Measurements from ENCODE around the gene ADAM12. TPM values are rescaled to one million over a fixed set of nuclear protein-coding genes. Genes with fewer than 3 reads are reported as not detected.

Gene ADAM12
- total RNA-seq, 1 donor from 2014 or later = 18.4 TPM

- Mint-ChIP-seq H3K27me3 (ENCODE audit: unreplicated experiment) (peaks cover 4% of the 10 kb centered on the region), H3K36me3 (ENCODE audit: unreplicated experiment) (peaks cover 5% of the 10 kb centered on the region), H3K27ac (ENCODE audit: unreplicated experiment) (no peak overlapping the region), H3K9me3 (ENCODE audit: unreplicated experiment) (peaks cover 3% of the 10 kb centered on the region), H3K4me1 (ENCODE audit: low read depth, unreplicated experiment) (peaks cover 14% of the 10 kb centered on the region), H3K4me3 (ENCODE audit: unreplicated experiment) (no peak overlapping the region)
- DNase-seq = no peak
- no peak for TF ChIP-seq CTCF (IDR thresholded peaks at IDR 0.05; ENCODE audit: partially characterized antibody, unreplicated experiment)
Observed at GRCh38 chr10:126417220-126417825, 29.0 kb upstream of the ADAM12 start.

- H3K36me3 Mint-ChIP-seq (ENCODE audit: unreplicated experiment) = peaks cover 3% of the 10 kb centered on the region
- no peak overlapping the region for H3K27ac Mint-ChIP-seq (ENCODE audit: unreplicated experiment)
- H3K27me3 Mint-ChIP-seq (ENCODE audit: unreplicated experiment) = peaks cover 3% of the 10 kb centered on the region
- no peak for DNase-seq
- peaks cover 6% of the 10 kb centered on the region for H3K9me3 Mint-ChIP-seq (ENCODE audit: unreplicated experiment)
- no peak overlapping the region for H3K4me3 Mint-ChIP-seq (ENCODE audit: unreplicated experiment)
- H3K4me1 Mint-ChIP-seq (ENCODE audit: low read depth, unreplicated experiment) = peaks cover 17% of the 10 kb centered on the region
- TF ChIP-seq CTCF (IDR thresholded peaks at IDR 0.05; ENCODE audit: partially characterized antibody, unreplicated experiment) = no peak
Observed at GRCh38 chr10:126409821-126410220, 21.5 kb upstream of the ADAM12 start.

GRCh38 chr10:126408953-126409641, 20.8 kb upstream of the ADAM12 start:
- peaks cover 3% of the 10 kb centered on the region for H3K36me3 Mint-ChIP-seq (ENCODE audit: unreplicated experiment)
- no peak for TF ChIP-seq CTCF (IDR thresholded peaks at IDR 0.05; ENCODE audit: partially characterized antibody, unreplicated experiment)
- H3K27me3 Mint-ChIP-seq (ENCODE audit: unreplicated experiment) = peaks cover 3% of the 10 kb centered on the region
- H3K4me3 Mint-ChIP-seq (ENCODE audit: unreplicated experiment) = no peak overlapping the region
- DNase-seq = no peak
- H3K27ac Mint-ChIP-seq (ENCODE audit: unreplicated experiment) = no peak overlapping the region
- peaks cover 12% of the 10 kb centered on the region for H3K4me1 Mint-ChIP-seq (ENCODE audit: low read depth, unreplicated experiment)
- peaks cover 3% of the 10 kb centered on the region for H3K9me3 Mint-ChIP-seq (ENCODE audit: unreplicated experiment)

GRCh38 chr10:126407831-126408230, 19.6 kb upstream of the ADAM12 start:
- DNase-seq = no peak
- Mint-ChIP-seq H3K4me1 (ENCODE audit: low read depth, unreplicated experiment) (peaks cover 10% of the 10 kb centered on the region), H3K27ac (ENCODE audit: unreplicated experiment) (no peak overlapping the region), H3K9me3 (ENCODE audit: unreplicated experiment) (peaks cover 3% of the 10 kb centered on the region), H3K27me3 (ENCODE audit: unreplicated experiment) (peaks cover 3% of the 10 kb centered on the region), H3K36me3 (ENCODE audit: unreplicated experiment) (peaks cover 3% of the 10 kb centered on the region), H3K4me3 (ENCODE audit: unreplicated experiment) (no peak overlapping the region)
- no peak for TF ChIP-seq CTCF (IDR thresholded peaks at IDR 0.05; ENCODE audit: partially characterized antibody, unreplicated experiment)

GRCh38 chr10:126405239-126405775, 17.0 kb upstream of the ADAM12 start:
- no peak for TF ChIP-seq CTCF (IDR thresholded peaks at IDR 0.05; ENCODE audit: partially characterized antibody, unreplicated experiment)
- Mint-ChIP-seq H3K9me3 (ENCODE audit: unreplicated experiment) (peaks cover 3% of the 10 kb centered on the region), H3K4me3 (ENCODE audit: unreplicated experiment) (no peak overlapping the region), H3K27ac (ENCODE audit: unreplicated experiment) (peak overlapping the region; percentile 55), H3K4me1 (ENCODE audit: low read depth, unreplicated experiment) (peaks cover 10% of the 10 kb centered on the region), H3K27me3 (ENCODE audit: unreplicated experiment) (peaks cover 3% of the 10 kb centered on the region), H3K36me3 (ENCODE audit: unreplicated experiment) (peaks cover 3% of the 10 kb centered on the region)
- DNase-seq = no peak

Data from glutamatergic neuron (in vitro differentiated cells).